GM12874 (cell line): Measurements from ENCODE around the gene SNCB.

Source experiments
- CTCF ChIP-seq: IDR thresholded peaks from 2 replicates; pipeline ENCODE4 v1.5.1; 2011; ENCODE audit warnings: low read depth, mild to moderate bottlenecking, control low read depth, low read length, moderate library complexity; ENCODE audit not compliant: insufficient read depth

SNCB gene

GRCh38 chr5:176646049-176646706 is 15.8 kb upstream of the SNCB start:
- TF ChIP-seq CTCF: no peak

GRCh38 chr5:176644878-176645670 is 14.7 kb upstream of the SNCB start:
- no peak for TF ChIP-seq CTCF

- TF ChIP-seq CTCF: no peak
Observed at GRCh38 chr5:176644294-176644693, 14.0 kb upstream of the SNCB start.

GRCh38 chr5:176643491-176644219 is 13.3 kb upstream of the SNCB start:
- TF ChIP-seq CTCF: no peak

GRCh38 chr5:176642675-176643490 is 12.5 kb upstream of the SNCB start:
- no peak for TF ChIP-seq CTCF

GRCh38 chr5:176640616-176641015 is 10.3 kb upstream of the SNCB start:
- no peak for TF ChIP-seq CTCF

GRCh38 chr5:176639981-176640380 is 9.6 kb upstream of the SNCB start:
- no peak for TF ChIP-seq CTCF
